Ishikawa (cell line): ENCODE data around the gene POLR2L.

Experiments used
- CEBPB ChIP-seq: IDR thresholded peaks from 2 replicates; pipeline ENCODE4 v1.6.1; 2012
- CREB1 ChIP-seq: IDR thresholded peaks from 2 replicates; pipeline ENCODE4 v1.6.1; 2012; ENCODE audit warnings: low read depth
- EGR1 ChIP-seq: IDR thresholded peaks from 2 replicates; pipeline ENCODE4 v1.6.1; 2012
- EP300 ChIP-seq: IDR thresholded peaks from 2 replicates; pipeline ENCODE4 v1.6.1; 2012; ENCODE audit warnings: borderline replicate concordance
- YY1 ChIP-seq: IDR thresholded peaks from 2 replicates; pipeline ENCODE4 v1.6.1; 2012; ENCODE audit warnings: low read depth
- TF ChIP-seq, protein P1 (sequence below): IDR thresholded peaks from 2 replicates; pipeline ENCODE4 v1.6.1; 2012
- TF ChIP-seq, protein P2 (sequence below): IDR thresholded peaks from 2 replicates; pipeline ENCODE4 v1.6.1; 2012

DNA sequence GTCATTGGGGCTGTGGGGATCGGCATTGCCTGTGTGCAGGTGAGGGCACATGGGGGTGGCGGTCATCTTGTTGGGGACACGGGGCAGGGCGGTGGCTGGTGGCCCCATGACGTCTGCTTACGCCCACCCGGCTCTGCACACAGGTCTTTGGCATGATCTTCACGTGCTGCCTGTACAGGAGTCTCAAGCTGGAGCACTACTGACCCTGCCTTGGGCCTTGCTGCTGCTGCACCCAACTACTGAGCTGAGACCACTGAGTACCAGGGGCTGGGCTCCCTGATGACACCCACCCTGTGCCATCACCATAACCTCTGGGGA is 4.4 kb downstream of the POLR2L start:
- no peak for TF ChIP-seq EGR1
- TF ChIP-seq YY1 = no peak
- TF ChIP-seq, protein P1, sequence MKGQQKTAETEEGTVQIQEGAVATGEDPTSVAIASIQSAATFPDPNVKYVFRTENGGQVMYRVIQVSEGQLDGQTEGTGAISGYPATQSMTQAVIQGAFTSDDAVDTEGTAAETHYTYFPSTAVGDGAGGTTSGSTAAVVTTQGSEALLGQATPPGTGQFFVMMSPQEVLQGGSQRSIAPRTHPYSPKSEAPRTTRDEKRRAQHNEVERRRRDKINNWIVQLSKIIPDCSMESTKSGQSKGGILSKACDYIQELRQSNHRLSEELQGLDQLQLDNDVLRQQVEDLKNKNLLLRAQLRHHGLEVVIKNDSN = no peak
- TF ChIP-seq, protein P2, sequence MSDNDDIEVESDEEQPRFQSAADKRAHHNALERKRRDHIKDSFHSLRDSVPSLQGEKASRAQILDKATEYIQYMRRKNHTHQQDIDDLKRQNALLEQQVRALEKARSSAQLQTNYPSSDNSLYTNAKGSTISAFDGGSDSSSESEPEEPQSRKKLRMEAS = no peak
- TF ChIP-seq CREB1 = no peak
- TF ChIP-seq EP300 = no peak
- no peak for TF ChIP-seq CEBPB
